ENCODE results near the gene MTHFD1L.
A peak's percentile ranks its signal among the peaks of the same experiment; 100 is the strongest.
"Not testable (repeated sequence)": the region's sequence is repeated elsewhere in the genome, so short reads cannot be mapped to it uniquely, and the experiment has no call there.

MTHFD1L gene

GRCh38 chr6:151021896-151022295 is 156.4 kb downstream of the MTHFD1L start:
- DNase-seq: no peak

GRCh38 chr6:151022492-151022891 is 157.0 kb downstream of the MTHFD1L start:
- no peak for DNase-seq

- DNase-seq: no peak
These were observed 157.8 kb downstream of the MTHFD1L start for GRCh38 chr6:151023342-151023741.

- DNase-seq: no peak
These were observed 159.1 kb downstream of the MTHFD1L start for GRCh38 chr6:151024597-151024996.

- DNase-seq: no peak
These were observed 159.6 kb downstream of the MTHFD1L start for GRCh38 chr6:151025076-151025475.

- DNase-seq: no peak
These were observed 160.7 kb downstream of the MTHFD1L start for GRCh38 chr6:151026041-151026663.

GRCh38 chr6:151027295-151027747 is 161.8 kb downstream of the MTHFD1L start:
- no peak for DNase-seq

- no peak for DNase-seq
These were observed 162.7 kb downstream of the MTHFD1L start for GRCh38 chr6:151027936-151028838.

- no peak for DNase-seq
These were observed 164.5 kb downstream of the MTHFD1L start for GRCh38 chr6:151029970-151030369.

GRCh38 chr6:151032034-151032433 is 166.5 kb downstream of the MTHFD1L start:
- no peak for DNase-seq

GRCh38 chr6:151034825-151035781 is 169.6 kb downstream of the MTHFD1L start:
- DNase-seq: no peak

- DNase-seq: not testable (repeated sequence)
These were observed 170.8 kb downstream of the MTHFD1L start for GRCh38 chr6:151036211-151036721.

GRCh38 chr6:151036869-151037680 is 171.6 kb downstream of the MTHFD1L start:
- DNase-seq: no peak

- no peak for DNase-seq
These were observed 173.1 kb downstream of the MTHFD1L start for GRCh38 chr6:151038616-151039015.

- not testable (repeated sequence) for DNase-seq
These were observed 175.5 kb downstream of the MTHFD1L start for GRCh38 chr6:151040888-151041521.

GRCh38 chr6:151041686-151042085 is 176.2 kb downstream of the MTHFD1L start:
- DNase-seq: no peak

- DNase-seq: not testable (repeated sequence)
These were observed 177.4 kb downstream of the MTHFD1L start for GRCh38 chr6:151042911-151043330.

GRCh38 chr6:151043944-151044343 is 178.4 kb downstream of the MTHFD1L start:
- no peak for DNase-seq

- peak; percentile 73 for DNase-seq
These were observed 179.3 kb downstream of the MTHFD1L start for GRCh38 chr6:151044465-151045441.

Measured in DMS79 treated with DMSO at 0.1 percent for 48 hours (cell line).